Activated T-cell treated with anti-CD3 and anti-CD28 coated beads for 48 hours (primary cell): Measurements from ENCODE around the gene PADI4.
"Not testable (repeated sequence)": the region's sequence is repeated elsewhere in the genome, so short reads cannot be mapped to it uniquely, and the experiment has no call there.

Source experiments
- DNase-seq: peaks from one replicate; pipeline ENCODE4 v3.0.0-alpha.2; 2020; ENCODE audit warnings: low read depth

The PADI4 gene

DNA sequence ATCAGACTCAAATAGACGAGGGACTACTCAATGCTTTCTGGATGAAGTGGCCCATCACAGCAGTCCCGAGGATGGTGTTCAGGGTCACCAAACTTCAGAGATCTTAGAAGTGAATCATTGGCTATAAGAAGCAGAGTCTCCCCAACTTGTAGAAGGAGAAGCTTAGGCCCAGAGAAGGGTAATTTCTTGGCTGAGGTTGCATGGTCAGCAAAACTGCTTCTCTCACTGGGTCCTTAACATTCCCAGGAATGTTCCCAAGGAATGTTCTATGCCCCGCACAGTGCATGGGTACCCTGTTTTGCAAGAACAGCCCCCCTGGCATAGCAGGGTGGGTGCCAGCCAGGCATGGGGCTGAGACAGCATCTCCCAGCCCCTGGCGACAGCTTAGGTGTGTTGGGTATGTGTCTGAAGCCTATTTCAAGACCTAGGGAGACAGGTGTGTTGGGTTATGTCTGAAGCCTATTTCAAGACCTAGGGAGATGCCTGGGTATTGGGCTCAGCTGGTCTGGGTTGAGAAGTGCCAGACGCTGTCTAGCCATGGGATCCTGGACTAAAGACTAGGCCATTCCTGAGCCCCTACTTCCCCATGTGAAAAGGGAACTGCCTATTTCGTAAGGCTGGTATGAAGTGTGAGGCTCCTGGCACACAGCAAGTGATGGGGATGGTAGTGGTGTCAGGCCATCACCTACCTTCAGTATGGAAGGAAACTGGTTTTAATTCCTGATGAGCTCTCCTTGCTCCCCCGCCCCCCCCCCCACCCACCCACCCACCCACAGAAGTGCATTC lies 90.1 kb downstream of the PADI4 start:
- DNase-seq: no peak

DNA sequence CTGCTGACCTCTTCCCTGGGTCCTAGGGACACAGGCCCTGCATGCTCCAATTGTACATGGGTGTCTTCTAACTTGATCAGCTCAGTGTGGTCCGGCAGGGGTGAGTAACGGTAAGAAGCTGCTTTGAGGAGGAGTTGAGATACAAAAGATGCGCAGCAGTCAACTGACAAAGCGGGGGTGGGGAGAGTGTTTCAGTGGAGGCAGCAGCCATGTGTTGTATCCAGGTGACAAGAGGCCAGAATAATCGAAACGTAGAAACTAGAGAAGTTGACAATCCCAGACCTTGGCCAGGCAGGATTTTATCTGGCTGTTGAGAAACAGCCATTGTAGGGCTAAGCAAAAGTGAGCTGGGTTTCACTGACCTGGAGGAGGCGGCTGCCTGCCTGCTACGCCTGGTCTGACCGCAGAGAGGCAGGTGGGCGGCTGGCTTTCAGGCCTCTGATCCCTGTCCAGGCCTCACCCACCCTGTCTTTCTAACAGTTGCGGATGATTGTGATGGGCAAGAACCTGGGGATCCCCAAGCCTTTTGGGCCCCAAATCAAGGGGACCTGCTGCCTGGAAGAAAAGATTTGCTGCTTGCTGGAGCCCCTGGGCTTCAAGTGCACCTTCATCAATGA lies 92.8 kb downstream of the PADI4 start:
- DNase-seq: no peak

DNA sequence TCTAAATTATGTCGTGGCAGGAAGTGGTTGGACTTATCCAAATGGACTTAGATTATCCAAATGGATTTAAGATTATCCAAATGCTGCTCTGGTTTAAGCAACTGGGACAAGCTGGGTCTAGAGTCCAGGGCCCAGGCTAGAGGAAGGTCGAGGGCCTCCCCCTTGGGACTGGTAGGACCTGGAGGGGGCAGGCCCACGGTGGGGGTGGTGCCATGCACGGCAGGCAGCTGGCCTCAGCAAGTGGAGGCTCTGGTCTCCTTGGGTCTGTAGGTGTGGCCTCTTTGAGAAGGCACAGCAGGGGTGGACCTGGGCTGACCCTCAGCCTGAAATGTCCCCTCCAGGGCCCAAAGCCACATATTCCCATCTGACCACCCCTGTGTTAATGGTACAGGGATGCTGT lies 93.8 kb downstream of the PADI4 start:
- no peak for DNase-seq

DNA sequence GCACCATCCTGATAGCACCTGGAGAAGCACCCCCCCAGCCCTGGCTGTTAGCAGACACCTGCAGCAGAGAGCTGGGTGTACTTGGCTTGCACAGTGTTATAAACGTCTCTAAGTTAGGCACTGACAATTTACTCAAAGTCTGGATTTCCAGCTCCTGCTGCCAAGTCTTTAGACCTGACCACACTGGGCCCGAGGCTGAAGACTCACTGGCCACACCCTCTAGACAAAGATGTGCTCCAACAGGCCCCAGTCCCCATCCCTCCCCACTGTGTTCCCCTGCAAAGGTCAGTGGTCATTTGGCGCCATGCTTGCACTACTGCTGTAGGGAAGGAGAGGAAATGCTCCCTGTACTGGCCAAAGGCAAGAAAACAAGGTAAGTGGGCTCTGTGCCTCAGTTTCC lies 95.1 kb downstream of the PADI4 start:
- DNase-seq: no peak

DNA sequence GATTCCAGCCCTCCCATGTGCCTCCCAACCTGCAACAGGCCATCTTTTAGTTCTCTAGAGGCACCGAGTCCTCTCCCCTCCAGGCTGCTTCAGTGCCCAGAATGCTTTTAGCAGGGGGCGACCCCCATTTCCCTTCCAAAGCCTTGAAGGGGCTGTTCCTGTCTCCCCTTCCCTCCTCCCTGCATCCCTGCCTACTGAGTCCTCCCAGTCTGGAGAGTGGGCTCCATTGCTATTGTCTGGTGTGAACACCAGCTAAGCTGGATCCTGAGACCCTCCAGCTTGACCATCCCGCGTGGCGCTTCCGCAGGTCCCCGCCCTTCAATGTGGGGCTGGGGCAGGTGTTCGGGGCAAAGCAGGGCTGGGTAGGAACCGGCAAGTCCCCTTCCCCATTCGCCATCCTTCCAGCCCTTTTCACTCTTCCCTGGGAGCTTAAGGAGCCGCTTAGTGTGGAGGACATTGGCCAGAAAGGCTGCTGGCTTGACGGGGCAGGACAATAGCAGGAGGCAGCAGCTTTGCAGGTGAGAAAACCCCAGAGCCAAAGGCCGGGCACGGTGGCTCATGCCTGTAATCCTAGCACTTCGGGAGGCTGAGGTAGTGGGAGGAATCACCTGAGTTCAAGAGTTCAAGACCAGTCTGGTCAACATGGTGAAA lies 96.2 kb downstream of the PADI4 start:
- no peak for DNase-seq

DNA sequence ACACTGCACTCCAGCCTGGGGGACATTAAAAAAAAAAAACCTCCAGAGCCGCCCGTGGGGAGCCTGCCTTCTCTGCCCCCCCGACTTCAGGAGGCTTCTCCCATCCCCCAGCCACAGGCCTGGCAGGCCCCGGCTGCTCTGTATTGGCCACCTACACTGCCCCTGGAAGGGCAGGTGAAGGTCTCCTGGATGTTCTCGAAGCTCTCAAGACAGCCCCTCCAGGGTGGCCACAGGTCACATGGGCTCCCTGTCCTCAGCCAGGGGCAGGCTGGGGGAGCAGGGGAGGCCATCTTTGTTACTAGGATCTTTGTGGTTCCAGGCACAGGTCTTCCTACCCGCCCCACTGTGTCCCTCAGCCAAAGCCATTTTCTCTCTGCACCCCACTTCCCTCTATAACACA lies 96.8 kb downstream of the PADI4 start:
- no peak for DNase-seq

DNA sequence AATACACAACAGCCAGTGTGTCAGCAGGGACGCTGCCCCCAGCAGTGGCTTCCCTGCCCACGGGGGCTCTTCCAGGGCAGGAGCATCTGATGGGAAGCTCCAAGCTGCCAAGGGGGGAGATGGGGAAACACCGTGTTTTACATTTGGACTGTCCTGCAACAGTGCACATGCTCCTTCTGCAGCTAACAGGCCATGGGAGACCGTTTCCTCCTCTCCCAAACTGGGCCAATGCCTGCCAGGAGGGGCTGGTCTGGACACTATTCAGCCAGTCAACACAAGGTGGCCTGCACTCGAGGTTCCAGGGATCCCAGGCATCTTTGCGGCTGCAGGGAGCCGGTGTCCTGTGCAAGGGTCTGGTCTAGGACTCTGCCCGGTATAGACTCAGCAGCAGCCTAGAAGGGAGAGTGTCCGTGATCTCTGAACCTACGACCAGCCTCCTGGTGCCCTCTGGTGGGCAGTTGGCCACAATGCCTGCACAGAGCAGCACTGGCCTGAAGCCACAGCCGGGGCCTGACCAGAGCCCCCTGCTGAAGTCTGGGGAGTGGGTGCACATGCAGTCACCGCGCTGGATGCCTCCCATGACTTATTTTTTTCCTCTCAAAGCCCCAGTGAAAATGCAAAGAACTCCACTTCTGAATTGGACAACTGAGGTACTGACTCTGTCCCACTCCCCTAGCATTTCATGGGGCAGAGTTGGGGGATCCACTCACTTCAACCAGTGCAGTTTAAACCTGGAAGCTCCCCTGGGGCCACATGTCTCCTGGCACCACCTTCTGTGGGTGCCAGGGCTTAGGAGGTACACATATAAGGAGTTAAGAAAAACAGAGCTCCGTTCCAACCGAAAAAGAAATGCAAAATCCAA lies 98.1 kb downstream of the PADI4 start:
- peak; percentile 33 for DNase-seq

DNA sequence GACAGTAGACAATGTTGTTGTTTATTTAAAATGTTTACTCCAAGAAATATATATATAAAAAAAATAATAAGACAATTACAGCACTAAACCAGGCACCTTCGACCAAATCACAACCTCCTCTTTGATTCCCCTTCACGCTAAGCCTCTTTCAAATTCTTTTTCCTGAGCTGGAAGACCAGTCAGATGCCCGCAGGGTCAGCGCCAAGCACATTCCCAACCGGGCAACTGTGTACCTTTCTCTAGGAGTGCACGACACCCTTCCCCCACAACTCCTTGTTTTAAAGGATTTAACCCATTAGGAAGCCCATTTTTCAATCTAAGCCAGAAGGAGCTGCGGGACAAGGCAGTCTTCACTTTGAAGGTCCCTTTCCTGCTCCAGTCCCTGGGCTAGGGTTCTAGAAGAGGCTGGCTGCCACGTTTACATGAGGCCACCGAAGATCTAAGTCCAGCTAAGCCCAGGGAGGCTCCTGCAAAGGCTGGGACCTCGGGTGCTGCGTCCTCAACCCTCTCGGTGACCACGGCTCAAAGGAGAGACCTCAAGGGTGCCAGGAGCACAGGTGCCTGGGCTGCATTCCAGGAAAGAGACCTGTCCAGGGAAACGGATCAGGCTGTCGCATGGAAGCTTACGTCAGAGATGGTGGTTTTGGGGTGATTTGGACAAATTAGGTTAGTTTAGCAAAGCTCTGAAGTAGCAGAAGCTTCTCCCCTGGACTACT lies 98.9 kb downstream of the PADI4 start:
- not testable (repeated sequence) for DNase-seq

DNA sequence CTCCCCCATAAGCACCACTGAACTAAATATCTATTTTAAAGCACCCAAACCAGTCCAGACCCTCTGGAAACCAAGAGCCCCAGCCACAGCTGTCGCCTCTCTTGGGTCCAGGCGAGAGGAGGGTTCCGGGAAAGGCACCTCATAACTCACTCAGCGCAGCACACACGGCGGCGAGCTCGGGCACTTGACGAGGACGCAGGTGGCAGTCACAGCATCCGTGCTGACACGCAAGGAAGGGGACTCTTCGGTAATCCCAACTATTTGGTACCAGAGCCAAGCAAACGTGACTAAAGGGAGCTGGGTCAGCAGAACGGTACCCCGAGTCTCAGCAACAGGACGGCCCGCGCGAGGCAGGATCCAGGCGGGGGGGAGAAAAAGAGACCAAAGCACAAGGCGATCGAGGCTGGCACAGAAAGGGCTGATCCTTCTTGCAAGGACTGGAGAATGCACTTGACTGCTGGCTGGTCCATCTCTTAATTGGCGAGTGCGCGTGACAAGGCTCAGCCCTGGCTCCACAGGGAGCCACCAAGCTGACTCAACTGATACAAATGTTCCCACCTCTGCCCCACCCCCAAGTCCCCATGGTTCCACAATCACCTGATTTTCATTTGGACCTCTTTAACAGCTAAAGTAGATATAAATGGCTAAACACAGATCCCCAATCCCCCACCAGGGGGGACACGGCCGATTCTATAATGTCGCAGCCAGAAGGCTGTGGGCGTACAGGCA lies 100.0 kb downstream of the PADI4 start:
- not testable (repeated sequence) for DNase-seq

DNA sequence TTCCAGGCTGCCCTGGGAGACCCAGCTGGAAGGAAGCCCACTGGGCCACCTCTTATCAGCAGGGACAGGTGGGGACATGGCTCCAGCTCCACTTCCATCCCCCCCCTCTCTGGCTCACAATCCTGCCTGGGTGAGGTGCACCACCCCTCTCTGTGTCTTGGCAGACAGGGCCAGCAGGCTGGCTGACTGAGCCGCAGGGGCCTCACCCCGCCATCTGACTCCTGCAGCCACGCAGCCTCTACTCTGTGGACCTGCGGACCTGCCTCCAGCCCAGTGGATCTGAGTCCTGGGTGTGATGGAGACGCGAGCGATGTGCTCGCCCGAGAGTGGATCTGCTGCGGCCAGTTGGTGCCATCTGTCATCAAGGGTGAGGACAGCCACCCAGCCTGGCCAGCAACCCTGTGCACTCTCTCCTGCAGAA lies 101.4 kb downstream of the PADI4 start:
- no peak for DNase-seq

DNA sequence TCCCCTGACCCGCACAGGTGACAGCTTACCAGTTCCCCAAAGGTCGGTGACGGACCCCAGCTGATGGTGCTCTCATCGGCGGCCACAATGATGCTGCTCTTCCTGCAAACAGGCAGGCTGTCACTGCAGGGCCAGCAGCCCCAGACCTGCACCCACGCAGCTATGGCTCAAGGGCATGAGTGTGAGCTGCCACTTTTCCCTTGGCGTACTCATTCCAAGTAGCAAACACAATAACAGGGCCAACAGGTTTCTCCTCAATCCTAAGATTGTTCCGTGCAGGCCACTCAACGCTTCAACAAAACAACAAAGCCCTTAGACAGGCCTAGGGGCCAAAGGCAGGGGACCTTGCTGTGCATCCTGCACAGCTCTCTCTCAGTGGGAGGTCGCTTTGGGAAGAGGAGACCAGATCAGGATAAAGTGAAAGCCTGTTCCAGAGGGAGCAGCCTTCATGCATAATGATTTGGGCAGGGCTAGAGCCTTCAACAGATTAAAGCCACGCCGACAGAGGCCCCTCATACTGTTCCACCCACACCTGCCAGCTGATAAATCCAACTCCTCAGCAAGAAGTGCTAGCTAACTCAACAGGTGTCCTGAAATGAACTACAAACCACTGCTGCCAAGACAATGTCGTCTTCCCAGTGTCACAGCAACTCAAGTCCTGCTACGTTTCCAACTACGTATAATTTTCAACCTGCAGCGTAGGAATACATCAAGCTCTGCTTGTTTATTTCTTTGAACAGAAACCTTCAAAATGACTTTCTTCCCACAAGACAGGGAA lies 104.3 kb downstream of the PADI4 start:
- DNase-seq: no peak
